ENCODE measurements around the gene S100PBP.
"Not testable (repeated sequence)": the region's sequence is repeated elsewhere in the genome, so short reads cannot be mapped to it uniquely, and the experiment has no call there.

The S100PBP gene

GRCh38 chr1:32898958-32899357, 81.5 kb downstream of the S100PBP start:
- in situ Hi-C loops (cut with MboI; ENCODE audit: low sequenced_read_pairs), result no loop called here

- in situ Hi-C loops (cut with MboI; ENCODE audit: low sequenced_read_pairs), result no loop called here
Observed at GRCh38 chr1:32899586-32900296, 82.3 kb downstream of the S100PBP start.

GRCh38 chr1:32900371-32900955, 83.0 kb downstream of the S100PBP start:
- in situ Hi-C loops (cut with MboI; ENCODE audit: low sequenced_read_pairs), result no loop called here

- in situ Hi-C loops (cut with MboI; ENCODE audit: low sequenced_read_pairs), result no loop called here
Observed at GRCh38 chr1:32900956-32901822, 83.7 kb downstream of the S100PBP start, which contains the start of gene TMEM54. Gene TMEM54, minus strand, starts transcription at chr1:32901389. Its CDS starts 151 bp downstream, at chr1:32901238.

GRCh38 chr1:32901823-32902534, 84.5 kb downstream of the S100PBP start:
- in situ Hi-C loops (cut with MboI; ENCODE audit: low sequenced_read_pairs), result no loop called here

- in situ Hi-C loops (cut with MboI; ENCODE audit: low sequenced_read_pairs), result no loop called here
Observed at GRCh38 chr1:32902535-32902920, 85.1 kb downstream of the S100PBP start.

- in situ Hi-C loops (cut with MboI; ENCODE audit: low sequenced_read_pairs), result no loop called here
Observed at GRCh38 chr1:32903991-32904785, 86.7 kb downstream of the S100PBP start.

- in situ Hi-C loops (cut with MboI; ENCODE audit: low sequenced_read_pairs), result no loop called here
Observed at GRCh38 chr1:32904797-32905196, 87.3 kb downstream of the S100PBP start.

GRCh38 chr1:32905588-32905987, 88.1 kb downstream of the S100PBP start:
- in situ Hi-C loops (cut with MboI; ENCODE audit: low sequenced_read_pairs), result not testable (repeated sequence)

GRCh38 chr1:32906654-32907053, 89.2 kb downstream of the S100PBP start:
- in situ Hi-C loops (cut with MboI; ENCODE audit: low sequenced_read_pairs), result no loop called here

- in situ Hi-C loops (cut with MboI; ENCODE audit: low sequenced_read_pairs), result no loop called here
Observed at GRCh38 chr1:32907435-32907834, 90.0 kb downstream of the S100PBP start.
